ENCODE measurements around the gene STYX. TPM values are rescaled to one million over a fixed set of nuclear protein-coding genes. Genes with fewer than 3 reads are reported as not detected.
A peak's percentile ranks its signal among the peaks of the same experiment; 100 is the strongest.

Gene STYX
- total and polyA plus RNA-seq, 2 of the 8 experiments (the other 6 are each of a cell fraction or from before 2014, with no cell fraction given), result 8.3 to 29.0 TPM

GRCh38 chr14:52695481-52696091 lies 34.4 kb upstream of the STYX start, which contains the start of gene ERO1A (continued):
- no peak for TF ChIP-seq JUN (IDR thresholded peaks at IDR 0.05; ENCODE audit: low read depth, low read length)
- no peak for TF ChIP-seq ATF3 (IDR thresholded peaks at IDR 0.05; ENCODE audit: insufficient read depth, low read depth, low read length)
- TF ChIP-seq TEAD4 (IDR thresholded peaks at IDR 0.05; ENCODE audit: low read depth, low read length), result no peak
- TF ChIP-seq SIRT6 (IDR thresholded peaks at IDR 0.05; ENCODE audit: low read length), result no peak
- no peak for TF ChIP-seq SIX5 (IDR thresholded peaks at IDR 0.05; ENCODE audit: low read depth, low read length)
- TF ChIP-seq CBX8 (IDR thresholded peaks at IDR 0.05; ENCODE audit: borderline replicate concordance, low read depth, low read length), result no peak
- peak; percentile 42; the same call in 1 of the 2 replicates for TF ChIP-seq CREB1 (IDR thresholded peaks at IDR 0.05)
- no peak for TF ChIP-seq EZH2 (IDR thresholded peaks at IDR 0.05; ENCODE audit: low read depth, low read length, severe bottlenecking)
- no peak for TF ChIP-seq ATF2 (IDR thresholded peaks at IDR 0.05; ENCODE audit: low read length)
- no peak for TF ChIP-seq RAD21 (IDR thresholded peaks at IDR 0.05 in 1 of 2, conservative IDR thresholded peaks at IDR 0.05 in 1 of 2; ENCODE audit: low read depth in 2 of 2, low read length in 2 of 2)
- no peak for TF ChIP-seq CHD2 (IDR thresholded peaks at IDR 0.05; ENCODE audit: low read length)
- TF ChIP-seq RBBP5 (IDR thresholded peaks at IDR 0.05; ENCODE audit: borderline replicate concordance, low read depth, low read length), result peak; percentile 96; the same call in 1 of the 2 replicates
- no peak for TF ChIP-seq CTBP2 (IDR thresholded peaks at IDR 0.05; ENCODE audit: borderline replicate concordance, insufficient read depth, insufficient read length, low read length)
- TF ChIP-seq BACH1 (IDR thresholded peaks at IDR 0.05; ENCODE audit: low read length), result no peak
- peak in 1 of 2 experiments; percentile 40; a peak in 1 of 3 replicates for TF ChIP-seq EP300 (IDR thresholded peaks at IDR 0.05; ENCODE audit: borderline replicate concordance in 1 of 2, low read depth in 2 of 2, low read length in 2 of 2)
- TF ChIP-seq SP1 (IDR thresholded peaks at IDR 0.05; ENCODE audit: low read depth, low read length), result no peak

All from H1 (cell line).